Measurements from ENCODE around the gene SLC8A2.

Gene SLC8A2

GRCh38 chr19:47471733-47472457 lies at the start of gene SLC8A2:
Gene SLC8A2 (minus strand): TSS chr19:47471893. CDS start chr19:47466403, 5,490 bp downstream.
- DNase-seq: peak; percentile 90

DNA sequence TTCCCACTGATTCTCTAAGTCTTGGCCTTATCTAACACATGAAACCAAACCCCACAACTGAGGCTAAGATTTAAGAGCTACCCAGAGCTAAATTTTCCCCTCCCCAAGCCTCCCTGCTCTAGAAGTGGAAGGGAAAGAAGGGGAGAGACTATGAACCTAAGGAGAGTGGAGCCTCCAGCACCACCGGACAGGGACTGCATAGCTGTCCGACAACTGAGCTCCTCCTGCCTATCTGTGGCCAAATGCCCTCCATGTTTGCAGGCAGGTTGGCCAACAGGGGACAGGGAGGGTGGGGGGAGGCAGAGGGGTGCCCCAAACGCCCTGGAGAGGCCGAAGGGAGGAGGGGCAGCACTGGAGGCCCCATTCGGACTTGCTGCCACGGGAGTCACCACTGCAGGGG lies 49.1 kb upstream of the SLC8A2 start:
- DNase-seq: no peak

DNA sequence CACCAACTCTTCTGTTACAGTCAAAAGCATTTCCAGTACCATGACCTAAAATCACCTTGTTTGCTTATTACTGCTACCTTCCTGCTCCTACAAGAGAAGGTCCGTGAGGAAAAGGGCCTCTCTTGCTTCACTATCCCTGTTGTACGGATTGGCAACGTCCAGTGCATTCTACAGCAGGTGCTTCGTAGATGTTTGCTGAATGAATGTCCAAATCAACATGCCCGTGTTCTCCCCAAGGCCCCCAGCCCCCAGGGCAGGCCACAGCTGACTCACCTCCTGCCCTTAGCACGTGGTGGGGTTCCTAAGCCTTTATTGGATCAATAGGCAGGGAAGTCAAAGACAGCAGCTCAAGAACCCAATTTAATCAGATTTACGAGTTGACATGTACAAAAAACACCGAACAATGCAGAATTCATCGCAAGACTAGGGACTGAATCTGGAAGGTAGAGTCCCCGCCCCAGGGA lies 48.7 kb upstream of the SLC8A2 start:
- no peak for DNase-seq

- DNase-seq: no peak
These were observed 47.2 kb upstream of the SLC8A2 start for GRCh38 chr19:47518854-47519253.

GRCh38 chr19:47518139-47518538 lies 46.4 kb upstream of the SLC8A2 start:
- DNase-seq: no peak

DNA sequence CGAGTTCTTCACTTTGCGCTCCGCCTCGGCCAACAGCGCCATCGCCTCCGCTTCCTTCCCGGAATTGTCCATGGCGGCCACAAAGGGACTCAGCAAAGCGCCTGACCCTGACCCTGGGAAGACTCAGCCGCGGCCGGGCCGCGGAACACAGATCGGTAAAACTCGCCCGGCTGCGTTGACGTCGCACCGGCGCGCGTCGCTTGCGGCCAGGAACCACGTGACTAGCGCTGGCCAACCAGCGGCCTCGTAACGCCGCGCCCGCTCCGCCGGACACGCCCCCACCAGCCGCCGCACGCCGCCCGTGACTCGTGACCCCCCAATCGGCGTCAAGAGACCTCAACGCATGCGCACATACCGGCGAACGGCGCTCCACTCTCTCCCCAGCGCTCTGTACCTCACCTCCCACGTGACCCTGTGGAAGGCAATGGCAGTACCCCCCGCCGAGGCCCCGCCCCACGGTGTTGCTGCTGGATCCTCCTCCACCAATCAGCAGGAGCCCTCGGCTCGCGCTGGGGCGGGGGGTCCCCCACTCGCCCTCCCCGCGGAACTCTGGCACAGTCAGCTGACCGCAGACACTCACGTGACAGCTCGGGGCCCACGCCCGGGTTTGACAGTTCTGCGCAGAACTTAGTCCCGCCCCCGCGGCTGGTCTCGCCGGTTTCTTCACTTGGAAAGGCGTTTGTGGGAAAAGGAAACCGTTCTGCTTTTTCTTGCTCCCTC lies 43.3 kb upstream of the SLC8A2 start, which contains the start of gene NAPA:
Gene NAPA, minus strand, starts transcription at position 195 of the 720 bp plus-strand sequence. Its CDS starts 123 bp downstream, at position 72.
- peak; percentile 100 for DNase-seq

- no peak for DNase-seq
These were observed 42.6 kb upstream of the SLC8A2 start for GRCh38 chr19:47514151-47514868.

- DNase-seq: no peak
These were observed 41.2 kb upstream of the SLC8A2 start for GRCh38 chr19:47512948-47513319.

- no peak for DNase-seq
These were observed 40.7 kb upstream of the SLC8A2 start for GRCh38 chr19:47512183-47512947.

DNA sequence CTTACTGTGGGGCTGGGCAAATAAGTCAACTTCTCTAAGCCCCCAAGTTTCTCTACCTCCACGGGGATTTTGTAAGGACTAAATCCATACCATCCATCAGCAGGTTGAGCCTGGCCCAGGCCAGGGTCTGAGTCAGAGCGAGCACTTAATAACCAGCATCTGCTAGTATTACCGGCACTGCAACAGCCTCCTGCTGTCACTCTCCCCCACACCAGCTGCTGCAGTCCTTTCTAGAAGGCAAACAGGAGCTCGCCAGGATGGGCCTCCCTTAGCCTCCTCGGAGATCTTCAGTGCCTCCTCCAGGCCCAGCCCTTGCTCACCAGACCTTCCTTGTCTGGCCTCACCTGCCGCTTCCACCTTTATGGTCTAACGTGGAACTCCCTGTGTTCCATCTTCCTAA lies 40.0 kb upstream of the SLC8A2 start:
- DNase-seq: no peak

DNA sequence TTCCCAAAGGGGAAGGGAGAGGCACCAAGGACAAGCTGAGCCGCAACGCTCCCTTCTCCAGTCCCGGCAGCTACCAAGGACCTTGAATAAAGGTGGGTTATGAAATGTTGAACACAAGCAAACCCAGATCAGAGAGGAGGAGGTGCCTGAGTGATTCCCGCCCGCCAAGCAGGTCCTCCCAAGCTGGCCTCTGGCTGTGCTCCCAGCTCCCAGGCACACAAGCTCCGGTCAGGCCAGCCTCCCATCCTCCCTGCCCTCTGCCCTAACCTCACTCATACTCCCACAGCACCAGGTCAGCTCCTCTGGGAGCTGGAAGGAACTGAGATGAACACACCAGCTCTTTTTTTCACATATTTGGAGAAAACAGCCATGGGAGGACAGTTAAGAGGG lies 39.4 kb upstream of the SLC8A2 start:
- no peak for DNase-seq

DNA sequence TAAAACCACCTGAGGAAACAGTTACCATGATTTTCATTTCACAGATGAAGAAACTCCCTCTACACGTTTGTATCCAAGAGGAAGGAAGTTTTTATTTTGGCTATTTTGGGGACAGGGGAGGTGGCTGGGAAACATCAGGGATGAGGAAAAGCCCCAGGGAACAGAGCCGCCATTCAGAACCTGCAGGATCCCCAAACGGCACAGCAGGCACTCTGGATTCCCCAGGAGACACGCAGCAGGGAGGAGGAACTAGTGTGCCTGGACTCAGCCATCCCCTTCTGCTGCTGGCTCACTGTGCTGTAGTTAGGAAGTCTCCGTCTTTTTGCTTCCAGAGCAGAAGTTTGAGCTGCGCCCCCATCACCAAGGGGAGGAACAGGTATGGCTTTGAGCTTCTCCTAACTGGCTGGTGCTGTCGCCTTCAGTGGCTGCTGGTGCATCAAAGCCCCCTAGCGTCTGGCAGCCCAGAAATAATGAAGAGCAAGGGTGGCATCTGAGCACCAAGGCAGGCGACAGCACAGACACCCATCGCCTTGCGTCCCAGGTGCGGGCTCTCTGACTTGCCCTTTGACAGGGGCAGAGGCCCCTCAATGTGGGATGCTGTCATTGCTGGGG lies 38.9 kb upstream of the SLC8A2 start:
- no peak for DNase-seq

DNA sequence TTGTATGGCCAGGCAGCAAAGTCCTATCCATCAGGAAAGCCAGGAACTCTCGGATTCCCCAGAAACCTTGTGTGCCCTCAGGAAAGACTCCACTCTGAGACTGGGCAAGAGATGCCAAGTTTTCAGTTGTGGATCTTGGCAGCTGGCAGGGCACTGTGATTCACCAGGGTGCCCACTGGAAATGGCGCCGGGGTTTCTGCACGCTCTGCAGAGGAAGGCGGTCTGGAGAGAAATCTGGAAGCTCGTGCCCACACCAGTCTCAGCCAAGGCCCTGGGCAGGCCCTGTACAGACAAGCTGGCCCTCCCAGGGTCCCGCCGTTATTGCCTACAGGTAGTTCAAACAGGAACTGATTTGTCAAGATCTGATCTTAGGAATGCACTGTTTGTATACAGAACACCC lies 38.3 kb upstream of the SLC8A2 start:
- DNase-seq: no peak

DNA sequence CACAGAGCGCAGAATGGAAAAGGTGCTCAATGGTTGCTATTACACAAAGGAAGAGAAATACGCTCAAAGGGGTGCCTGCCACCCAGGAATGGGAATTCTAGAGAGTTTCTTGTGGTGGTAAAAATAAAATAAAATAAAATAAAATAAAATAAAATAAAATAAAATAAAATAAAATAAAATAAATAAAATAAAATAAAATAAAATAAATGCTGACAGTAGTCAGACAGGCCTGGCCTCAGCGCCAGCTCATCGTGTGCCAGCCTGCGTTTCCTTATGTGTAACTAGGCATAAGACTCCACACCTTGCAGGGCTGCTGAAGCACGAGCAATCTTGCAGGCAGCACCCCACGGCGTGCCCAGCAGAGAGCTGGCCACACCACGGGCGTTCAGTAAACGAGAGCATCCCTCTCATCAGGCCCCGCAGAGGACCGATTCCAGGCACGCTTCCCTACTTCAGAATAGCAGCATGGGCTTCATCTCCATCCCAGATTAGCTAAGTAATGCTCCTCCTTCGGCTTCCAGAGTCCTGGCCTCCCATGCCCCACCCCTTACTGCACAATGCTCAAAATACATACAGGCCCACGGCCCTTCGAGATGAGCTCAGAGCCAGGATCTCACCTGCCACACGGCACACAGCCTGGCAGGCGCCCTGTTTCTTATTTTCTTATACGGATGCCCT lies 37.6 kb upstream of the SLC8A2 start:
- DNase-seq: no peak

DNA sequence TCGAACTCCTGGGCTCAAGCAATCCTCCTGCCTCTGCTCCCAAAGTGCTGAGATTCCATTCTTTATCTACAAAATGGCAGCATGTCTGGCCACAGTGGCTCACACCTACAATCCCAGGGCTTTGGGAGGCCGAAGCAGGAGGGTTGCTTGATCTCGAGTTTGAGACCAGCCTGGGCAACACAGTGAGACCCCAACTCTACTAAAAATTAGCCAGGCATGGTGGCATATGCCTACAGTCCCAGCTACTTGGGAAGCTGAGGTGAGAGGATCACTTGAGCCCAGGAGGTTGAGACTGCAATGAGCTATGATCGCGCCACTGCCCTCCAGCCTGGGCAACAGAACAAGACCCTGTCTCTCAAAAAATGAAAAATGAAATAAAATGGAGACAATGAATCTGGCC lies 37.0 kb upstream of the SLC8A2 start:
- no peak for DNase-seq

- DNase-seq: no peak
These were observed 36.3 kb upstream of the SLC8A2 start for GRCh38 chr19:47507924-47508553.

- no peak for DNase-seq
These were observed 35.3 kb upstream of the SLC8A2 start for GRCh38 chr19:47507012-47507411.

DNA sequence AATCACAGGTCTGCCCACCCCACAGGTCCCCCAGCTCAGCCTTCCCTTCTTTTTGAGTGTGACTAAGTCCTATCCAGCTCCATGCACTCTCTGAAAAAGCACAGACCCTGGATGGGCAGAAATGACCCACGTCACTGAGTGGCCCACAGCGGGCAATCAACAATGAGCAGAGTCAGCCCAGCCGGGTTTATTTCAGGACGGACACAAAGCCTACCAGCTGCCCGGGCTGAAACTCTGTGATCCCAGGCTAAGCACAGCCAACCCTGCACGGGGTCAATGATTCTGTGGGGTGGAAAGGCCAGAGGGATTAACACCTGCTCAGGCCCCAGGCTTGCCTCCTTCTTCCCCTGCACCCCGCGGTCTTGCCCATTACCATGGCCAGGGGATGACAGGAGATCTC lies 34.8 kb upstream of the SLC8A2 start:
- DNase-seq: no peak

- no peak for DNase-seq
These were observed 33.8 kb upstream of the SLC8A2 start for GRCh38 chr19:47505506-47505905.

DNA sequence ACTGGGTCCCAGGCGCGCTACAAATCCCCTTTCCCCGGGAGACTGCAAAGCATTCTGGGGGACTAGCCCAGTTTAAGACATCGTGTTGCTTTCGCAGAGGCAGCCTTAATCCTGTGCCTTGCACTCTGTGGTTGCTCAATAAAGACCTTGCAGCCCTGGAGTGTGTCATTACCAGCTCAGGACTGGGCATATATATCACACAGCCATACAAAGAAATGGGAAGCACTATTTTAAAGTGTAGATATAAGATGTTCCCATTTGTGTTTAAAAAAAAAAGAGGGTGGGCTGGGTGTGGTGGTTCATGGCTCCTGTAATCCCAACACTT lies 32.1 kb upstream of the SLC8A2 start:
- no peak for DNase-seq

GRCh38 chr19:47503130-47503825 lies 31.6 kb upstream of the SLC8A2 start:
- DNase-seq: no peak

Data from right forelimb (tissue), 1 donor.